Measurements from ENCODE around the gene PABPC1L2B.
"Not testable (repeated sequence)": the region's sequence is repeated elsewhere in the genome, so short reads cannot be mapped to it uniquely, and the experiment has no call there.

PABPC1L2B gene

DNA sequence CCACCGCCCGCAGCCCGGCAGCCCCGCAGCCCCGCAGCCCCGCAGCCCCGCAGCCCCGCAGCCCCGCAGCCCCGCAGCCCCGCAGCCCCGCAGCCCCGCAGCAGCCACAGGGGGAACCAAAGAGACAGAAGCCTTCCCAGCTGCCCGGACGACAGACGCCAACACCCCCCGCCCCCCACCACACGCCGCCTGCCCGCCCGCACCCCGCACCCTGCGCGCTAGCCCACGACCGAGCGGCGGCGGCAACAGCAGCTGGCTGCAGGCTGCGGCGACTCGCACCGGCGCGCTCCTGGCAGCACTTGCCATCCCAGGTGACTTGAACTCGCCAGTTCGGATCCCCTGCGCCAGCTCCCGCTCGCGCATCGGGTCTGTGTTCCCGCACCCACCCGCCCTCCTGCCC, at the start of gene PABPC1L2B:
PABPC1L2B (plus strand) TSS at position 207 of the 400 bp plus-strand sequence. CDS start 704 bp downstream, outside the sequence.
- not testable (repeated sequence) for H3K4me3 ChIP-seq (replicated peaks in 1 of 2; ENCODE audit: low read depth in 2 of 2, low read length in 2 of 2); DNase-seq (ENCODE audit: low read depth in 2 of 2)

DNA sequence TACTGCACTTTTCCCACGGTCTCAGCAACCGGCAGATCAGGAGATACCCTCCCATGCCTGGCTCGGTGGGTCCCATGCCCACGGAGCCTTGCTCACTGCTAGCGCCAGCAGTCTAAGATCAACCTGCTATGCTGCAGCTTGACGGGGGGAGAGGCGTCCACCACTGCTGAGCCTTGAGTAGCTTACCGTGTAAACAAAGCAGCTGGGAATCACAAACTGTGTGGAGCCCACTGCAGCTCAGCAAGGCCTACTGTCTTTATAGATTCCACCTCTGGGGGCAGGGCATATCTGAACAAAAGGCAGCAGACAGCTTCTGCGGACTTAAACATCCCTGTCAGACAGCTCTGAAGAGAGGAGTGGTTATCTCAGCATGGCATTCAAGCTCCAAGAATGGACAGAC, 42.8 kb upstream of the PABPC1L2B start:
- DNase-seq (ENCODE audit: low read depth in 2 of 2); H3K4me3 ChIP-seq (replicated peaks in 1 of 2; ENCODE audit: low read depth in 2 of 2, low read length in 2 of 2): not testable (repeated sequence)

DNA sequence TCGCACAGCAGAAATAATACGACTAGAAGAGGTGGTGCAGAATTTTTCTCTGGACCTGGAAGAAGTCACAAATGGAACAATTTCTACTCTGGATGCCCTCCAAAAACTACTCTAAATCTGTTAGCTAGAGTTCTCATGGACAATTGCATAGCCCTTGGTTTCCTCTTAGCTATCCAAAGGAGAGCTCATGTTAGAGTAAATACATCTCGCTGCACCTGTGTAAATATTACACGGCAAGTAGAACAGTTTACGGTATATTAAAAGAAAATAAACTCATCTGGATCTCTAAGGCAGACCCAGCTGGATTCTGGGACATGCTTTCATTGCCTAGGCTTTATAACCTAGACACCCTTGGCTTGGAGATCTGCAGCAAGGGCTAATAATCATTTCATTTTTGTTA, 30.9 kb upstream of the PABPC1L2B start:
- H3K4me3 ChIP-seq (replicated peaks in 1 of 2; ENCODE audit: low read depth in 2 of 2, low read length in 2 of 2); DNase-seq (ENCODE audit: low read depth in 2 of 2): not testable (repeated sequence)

DNA sequence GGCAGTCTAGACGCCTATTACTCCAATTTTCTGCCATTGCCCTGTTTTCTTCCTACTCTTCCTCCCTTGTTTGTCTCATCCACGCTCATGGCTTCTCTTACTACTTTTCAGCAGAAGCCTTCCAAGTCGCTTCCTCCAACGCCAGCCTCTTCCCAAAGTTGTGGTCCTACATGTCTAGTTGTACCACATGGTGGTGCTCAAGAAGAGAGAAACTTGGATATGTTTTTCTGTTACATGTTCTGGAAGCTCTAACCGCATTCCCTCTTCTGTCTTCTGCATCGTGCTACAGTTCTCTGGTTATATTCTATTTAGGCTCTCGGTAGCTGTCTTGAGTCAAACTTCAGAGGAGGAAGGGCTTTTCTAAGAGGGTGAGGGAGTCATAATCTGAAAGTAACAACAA, 27.9 kb upstream of the PABPC1L2B start:
- not testable (repeated sequence) for H3K4me3 ChIP-seq (replicated peaks in 1 of 2; ENCODE audit: low read depth in 2 of 2, low read length in 2 of 2)

DNA sequence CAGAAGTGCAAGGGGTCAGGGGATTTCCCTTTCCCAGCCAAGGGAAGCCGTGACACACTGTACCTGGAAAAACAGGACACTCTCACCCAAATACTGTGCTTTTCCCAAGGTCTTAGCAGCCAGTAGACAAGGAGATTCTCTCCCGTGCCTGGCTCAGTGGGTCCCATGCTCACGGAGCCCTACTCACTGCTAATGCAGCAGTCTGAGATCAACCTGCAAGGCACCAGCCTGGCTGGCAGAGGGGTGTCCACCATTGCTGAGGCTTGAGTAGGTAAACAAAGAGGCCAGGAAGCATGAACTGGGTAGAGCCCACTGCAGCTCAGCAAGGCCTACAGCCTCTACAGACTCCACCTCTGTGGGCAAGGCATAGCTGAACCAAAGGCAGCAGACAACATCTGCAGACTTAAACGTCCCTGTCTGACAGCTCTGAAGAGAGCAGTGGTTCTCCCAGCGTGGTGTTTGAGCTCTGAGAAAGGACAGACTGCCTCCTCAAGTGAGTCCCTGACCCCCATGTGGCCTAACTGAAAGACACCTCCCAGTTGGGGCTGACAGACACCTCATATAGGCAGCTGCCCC, 21.8 kb upstream of the PABPC1L2B start:
- not testable (repeated sequence) for DNase-seq (ENCODE audit: low read depth in 2 of 2)

More for the DNA sequence above, 27.9 kb upstream of the PABPC1L2B start:
- DNase-seq (ENCODE audit: low read depth in 2 of 2): not testable (repeated sequence)

DNA sequence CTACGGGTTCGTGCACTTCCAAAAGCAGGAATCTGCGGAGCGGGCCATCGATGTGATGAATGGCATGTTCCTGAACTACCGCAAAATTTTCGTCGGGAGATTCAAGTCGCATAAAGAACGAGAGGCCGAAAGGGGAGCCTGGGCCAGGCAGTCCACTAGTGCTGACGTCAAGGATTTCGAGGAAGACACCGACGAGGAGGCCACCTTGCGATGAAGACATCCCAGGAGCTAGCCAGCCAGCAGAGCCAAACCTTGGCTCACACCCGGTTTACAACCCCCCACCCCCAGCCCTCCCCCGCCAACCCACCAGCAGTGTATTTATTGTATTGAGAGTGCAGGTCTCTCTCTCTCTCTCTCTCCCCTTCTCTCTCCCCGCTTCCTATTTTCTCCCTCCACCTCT, 1.3 kb downstream of the PABPC1L2B start:
- not testable (repeated sequence) for H3K4me3 ChIP-seq (replicated peaks in 1 of 2; ENCODE audit: low read depth in 2 of 2, low read length in 2 of 2); DNase-seq (ENCODE audit: low read depth in 2 of 2)

More for the DNA sequence above, 21.8 kb upstream of the PABPC1L2B start:
- H3K4me3 ChIP-seq (replicated peaks in 1 of 2; ENCODE audit: low read depth in 2 of 2, low read length in 2 of 2): not testable (repeated sequence)

DNA sequence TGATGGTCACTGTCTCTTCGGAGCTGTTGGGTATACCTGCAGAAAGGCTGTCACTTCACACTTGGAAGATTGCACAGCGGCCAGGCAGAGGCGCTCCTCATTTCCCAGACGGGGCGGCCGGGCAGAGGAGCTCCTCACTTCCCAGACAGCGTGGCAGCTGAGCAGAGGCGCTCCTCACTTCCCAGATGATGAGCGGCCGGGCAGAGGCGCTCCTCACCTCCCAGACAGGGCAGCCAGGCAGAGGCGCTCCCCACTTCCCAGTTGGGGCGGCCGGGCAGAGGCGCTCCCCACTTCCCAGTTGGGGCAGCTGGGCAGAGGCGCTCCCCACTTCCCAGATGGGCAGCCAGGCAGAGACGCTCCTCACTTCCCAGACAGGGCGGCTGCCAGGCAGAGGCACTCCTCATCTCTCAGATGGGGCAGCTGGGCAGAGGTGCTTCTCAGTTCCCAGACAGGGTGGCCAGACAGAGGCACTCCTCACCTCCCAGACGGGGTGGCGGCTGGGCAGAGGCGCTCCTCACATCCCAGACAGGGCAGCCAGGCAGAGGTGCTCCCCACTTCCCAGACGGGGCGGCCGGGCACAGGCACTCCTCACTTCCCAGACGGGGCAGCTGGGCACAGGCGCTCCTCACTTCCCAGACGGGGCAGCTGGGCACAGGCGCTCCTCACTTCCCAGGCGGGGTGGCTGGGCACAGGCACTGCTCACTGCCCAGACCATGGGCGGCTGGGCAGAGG, 18.8 kb downstream of the PABPC1L2B start:
- no peak overlapping the region for H3K4me3 ChIP-seq (replicated peaks in 1 of 2; ENCODE audit: low read depth in 2 of 2, low read length in 2 of 2)
- DNase-seq (ENCODE audit: low read depth in 2 of 2): no peak
- TF ChIP-seq, protein P1, sequence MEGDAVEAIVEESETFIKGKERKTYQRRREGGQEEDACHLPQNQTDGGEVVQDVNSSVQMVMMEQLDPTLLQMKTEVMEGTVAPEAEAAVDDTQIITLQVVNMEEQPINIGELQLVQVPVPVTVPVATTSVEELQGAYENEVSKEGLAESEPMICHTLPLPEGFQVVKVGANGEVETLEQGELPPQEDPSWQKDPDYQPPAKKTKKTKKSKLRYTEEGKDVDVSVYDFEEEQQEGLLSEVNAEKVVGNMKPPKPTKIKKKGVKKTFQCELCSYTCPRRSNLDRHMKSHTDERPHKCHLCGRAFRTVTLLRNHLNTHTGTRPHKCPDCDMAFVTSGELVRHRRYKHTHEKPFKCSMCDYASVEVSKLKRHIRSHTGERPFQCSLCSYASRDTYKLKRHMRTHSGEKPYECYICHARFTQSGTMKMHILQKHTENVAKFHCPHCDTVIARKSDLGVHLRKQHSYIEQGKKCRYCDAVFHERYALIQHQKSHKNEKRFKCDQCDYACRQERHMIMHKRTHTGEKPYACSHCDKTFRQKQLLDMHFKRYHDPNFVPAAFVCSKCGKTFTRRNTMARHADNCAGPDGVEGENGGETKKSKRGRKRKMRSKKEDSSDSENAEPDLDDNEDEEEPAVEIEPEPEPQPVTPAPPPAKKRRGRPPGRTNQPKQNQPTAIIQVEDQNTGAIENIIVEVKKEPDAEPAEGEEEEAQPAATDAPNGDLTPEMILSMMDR (IDR thresholded peaks at IDR 0.05; ENCODE audit: low read depth, low read length): no peak

DNA sequence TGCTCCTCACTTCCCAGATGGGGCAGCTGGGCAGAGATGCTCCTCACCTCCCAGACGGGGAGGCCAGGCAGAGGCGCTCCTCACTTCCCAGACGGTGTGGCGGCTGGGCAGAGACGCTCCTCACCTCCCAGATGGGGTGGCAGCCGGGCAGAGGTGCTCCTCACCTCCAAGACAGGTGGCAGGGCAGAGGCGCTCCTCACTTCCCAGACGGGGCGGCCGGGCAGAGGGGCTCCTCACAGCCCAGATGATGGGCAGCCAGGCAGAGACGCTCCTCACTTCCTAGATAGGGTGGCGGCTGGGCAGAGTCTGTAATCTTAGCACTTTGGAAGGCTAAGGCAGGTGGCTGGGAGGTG, 19.3 kb downstream of the PABPC1L2B start:
- DNase-seq (ENCODE audit: low read depth in 2 of 2); H3K4me3 ChIP-seq (replicated peaks in 1 of 2; ENCODE audit: low read depth in 2 of 2, low read length in 2 of 2): not testable (repeated sequence)

DNA sequence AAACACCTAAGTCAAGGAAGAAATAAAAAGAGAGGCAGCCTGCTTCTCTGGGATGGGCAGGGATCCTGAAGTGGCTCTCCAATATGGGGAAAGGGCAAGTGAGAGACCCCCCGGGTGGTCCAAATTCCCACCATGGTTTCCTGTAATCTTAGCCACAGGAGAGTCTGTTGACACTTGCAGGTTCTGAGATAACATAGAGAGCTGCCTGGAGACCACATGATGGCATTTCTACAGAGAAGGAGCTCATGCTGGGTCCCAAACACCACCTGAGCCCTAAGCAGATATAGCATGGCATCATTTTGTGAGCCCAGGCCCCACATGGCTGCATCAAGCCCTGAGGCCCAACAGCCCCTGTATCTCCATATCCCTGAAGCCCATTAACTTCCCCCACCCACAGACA, 26.1 kb downstream of the PABPC1L2B start:
- TF ChIP-seq, protein P1 (IDR thresholded peaks at IDR 0.05; ENCODE audit: low read depth, low read length): no peak
- no peak for DNase-seq (ENCODE audit: low read depth in 2 of 2)
- H3K4me3 ChIP-seq (replicated peaks in 1 of 2; ENCODE audit: low read depth in 2 of 2, low read length in 2 of 2): no peak overlapping the region
